ENCODE measurements around the gene AKAP5. TPM values are rescaled to one million over a fixed set of nuclear protein-coding genes. Genes with fewer than 3 reads are reported as not detected.
A peak's percentile ranks its signal among the peaks of the same experiment; 100 is the strongest.

The AKAP5 gene
- total and polyA plus RNA-seq, 4 donors = 0.15 to 1.8 (median 1.2) TPM

- no peak for ATAC-seq (ENCODE audit: insufficient read depth, low FRiP score)
- H3K4me3 ChIP-seq = no peak overlapping the region
- H3K9ac ChIP-seq (ENCODE audit: insufficient read depth in 1 of 2, low read length in 2 of 2) = no peak overlapping the region
- H3K27ac ChIP-seq (ENCODE audit: low read depth in 1 of 2, low read length in 1 of 2) = no peak overlapping the region
- no peak for DNase-seq
- no peaks in the 10 kb centered on the region for H3K4me1 ChIP-seq (ENCODE audit: control insufficient read depth in 5 of 5, insufficient read depth in 5 of 5, low read length in 5 of 5)
- 93 to 100% methylated on average over 1 of the region's 1 CpG for WGBS, 2 donors
- H3K36me3 ChIP-seq (ENCODE audit: control insufficient read depth in 4 of 4, insufficient read depth in 4 of 4, low read length in 4 of 4) = peaks cover 16 to 36% (median 26%) of the 10 kb centered on the region in 4 donors
- no peaks in the 10 kb centered on the region for H3K27me3 ChIP-seq (ENCODE audit: control insufficient read depth in 3 of 3, insufficient read depth in 3 of 3, low read length in 2 of 3)
- no peaks in the 10 kb centered on the region for H3K9me3 ChIP-seq (ENCODE audit: control insufficient read depth in 4 of 4, insufficient read depth in 3 of 4, low read length in 3 of 4)
- no peak for TF ChIP-seq CTCF (IDR thresholded peaks at IDR 0.05; ENCODE audit: control extremely low read depth, extremely low read depth)
Observed at GRCh38 chr14:64422005-64422404, 43.3 kb upstream of the AKAP5 start.

GRCh38 chr14:64422756-64423155 lies 42.5 kb upstream of the AKAP5 start:
- Histone ChIP-seq H3K9ac (ENCODE audit: insufficient read depth in 1 of 2, low read length in 2 of 2) (no peak overlapping the region), H3K4me1 (ENCODE audit: control insufficient read depth in 5 of 5, insufficient read depth in 5 of 5, low read length in 5 of 5) (no peaks in the 10 kb centered on the region), H3K4me3 (no peak overlapping the region), H3K36me3 (ENCODE audit: control insufficient read depth in 4 of 4, insufficient read depth in 4 of 4, low read length in 4 of 4) (peaks cover 19 to 38% (median 26%) of the 10 kb centered on the region in 4 donors), H3K27me3 (ENCODE audit: control insufficient read depth in 3 of 3, insufficient read depth in 3 of 3, low read length in 2 of 3) (no peaks in the 10 kb centered on the region), H3K27ac (ENCODE audit: low read depth in 1 of 2, low read length in 1 of 2) (no peak overlapping the region), H3K9me3 (ENCODE audit: control insufficient read depth in 4 of 4, insufficient read depth in 3 of 4, low read length in 3 of 4) (no peaks in the 10 kb centered on the region)
- no peak for TF ChIP-seq CTCF (IDR thresholded peaks at IDR 0.05; ENCODE audit: control extremely low read depth, extremely low read depth)
- DNase-seq (no peak), ATAC-seq (ENCODE audit: insufficient read depth, low FRiP score) (no peak)
- 92 to 94% methylated on average over 7 of the region's 7 CpGs for WGBS, 2 donors

GRCh38 chr14:64423987-64424386 lies 41.3 kb upstream of the AKAP5 start:
- no peak for DNase-seq
- Histone ChIP-seq H3K9ac (ENCODE audit: insufficient read depth in 1 of 2, low read length in 2 of 2) (no peak overlapping the region), H3K4me1 (ENCODE audit: control insufficient read depth in 5 of 5, insufficient read depth in 5 of 5, low read length in 5 of 5) (no peaks in the 10 kb centered on the region), H3K9me3 (ENCODE audit: control insufficient read depth in 4 of 4, insufficient read depth in 3 of 4, low read length in 3 of 4) (no peaks in the 10 kb centered on the region), H3K27me3 (ENCODE audit: control insufficient read depth in 3 of 3, insufficient read depth in 3 of 3, low read length in 2 of 3) (no peaks in the 10 kb centered on the region), H3K27ac (ENCODE audit: low read depth in 1 of 2, low read length in 1 of 2) (no peak overlapping the region), H3K4me3 (no peak overlapping the region), H3K36me3 (ENCODE audit: control insufficient read depth in 4 of 4, insufficient read depth in 4 of 4, low read length in 4 of 4) (peaks cover 16 to 38% (median 23%) of the 10 kb centered on the region in 4 donors)
- no peak for ATAC-seq (ENCODE audit: insufficient read depth, low FRiP score)
- TF ChIP-seq CTCF (IDR thresholded peaks at IDR 0.05; ENCODE audit: control extremely low read depth, extremely low read depth) = no peak
- 96 to 98% methylated on average over 6 of the region's 6 CpGs for WGBS, 2 donors

GRCh38 chr14:64434528-64434927 lies 30.8 kb upstream of the AKAP5 start:
- H3K9me3 ChIP-seq (ENCODE audit: control insufficient read depth in 4 of 4, insufficient read depth in 3 of 4, low read length in 3 of 4) = no peaks in the 10 kb centered on the region
- no peak for TF ChIP-seq CTCF (IDR thresholded peaks at IDR 0.05; ENCODE audit: control extremely low read depth, extremely low read depth)
- peaks cover 10 to 29% (median 21%) of the 10 kb centered on the region in 4 donors for H3K36me3 ChIP-seq (ENCODE audit: control insufficient read depth in 4 of 4, insufficient read depth in 4 of 4, low read length in 4 of 4)
- no peaks in the 10 kb centered on the region for H3K27me3 ChIP-seq (ENCODE audit: control insufficient read depth in 3 of 3, insufficient read depth in 3 of 3, low read length in 2 of 3)
- no peak overlapping the region for H3K4me3 ChIP-seq
- H3K4me1 ChIP-seq (ENCODE audit: control insufficient read depth in 5 of 5, insufficient read depth in 5 of 5, low read length in 5 of 5) = no peaks in the 10 kb centered on the region
- no peak overlapping the region for H3K9ac ChIP-seq (ENCODE audit: insufficient read depth in 1 of 2, low read length in 2 of 2)
- no peak overlapping the region for H3K27ac ChIP-seq (ENCODE audit: low read depth in 1 of 2, low read length in 1 of 2)
- no peak for ATAC-seq (ENCODE audit: insufficient read depth, low FRiP score)
- WGBS, 2 donors = 74 to 91% methylated on average over 3 of the region's 3 CpGs
- peak in 1 of 3 donors; percentile 23 for DNase-seq
